Dedifferentiated amniotic fluid mesenchymal stem cell (primary cell): ENCODE data around the gene PFDN4.
A peak's percentile ranks its signal among the peaks of the same experiment; 100 is the strongest.
"Not testable (repeated sequence)": the region's sequence is repeated elsewhere in the genome, so short reads cannot be mapped to it uniquely, and the experiment has no call there.

Experiments used
- DNase-seq: peaks from one replicate; pipeline ENCODE4 v3.0.0-alpha.2; 2016; ENCODE audit errors: extremely low spot score

PFDN4 gene

GRCh38 chr20:54223751-54224150 lies 15.9 kb downstream of the PFDN4 start:
- DNase-seq = no peak

- not testable (repeated sequence) for DNase-seq
These were observed 16.8 kb downstream of the PFDN4 start for GRCh38 chr20:54224642-54225041.

GRCh38 chr20:54227241-54227640 lies 19.4 kb downstream of the PFDN4 start:
- no peak for DNase-seq

- DNase-seq = no peak
These were observed 19.9 kb downstream of the PFDN4 start for GRCh38 chr20:54227751-54228150.

GRCh38 chr20:54228841-54229240 lies 21.0 kb downstream of the PFDN4 start:
- DNase-seq = peak; percentile 75

- peak; percentile 62 for DNase-seq
These were observed 21.8 kb downstream of the PFDN4 start for GRCh38 chr20:54229566-54230160.

GRCh38 chr20:54231036-54231435 lies 23.1 kb downstream of the PFDN4 start:
- no peak for DNase-seq

GRCh38 chr20:54234991-54235390 lies 27.1 kb downstream of the PFDN4 start:
- DNase-seq = peak; percentile 77

- no peak for DNase-seq
These were observed 29.4 kb downstream of the PFDN4 start for GRCh38 chr20:54237116-54237943.

GRCh38 chr20:54244113-54244512 lies 36.2 kb downstream of the PFDN4 start:
- DNase-seq = no peak

- DNase-seq = not testable (repeated sequence)
These were observed 40.8 kb downstream of the PFDN4 start for GRCh38 chr20:54248705-54249104.

GRCh38 chr20:54250691-54251090 lies 42.8 kb downstream of the PFDN4 start:
- DNase-seq = no peak

GRCh38 chr20:54251096-54251495 lies 43.2 kb downstream of the PFDN4 start:
- DNase-seq = no peak

- DNase-seq = no peak
These were observed 46.7 kb downstream of the PFDN4 start for GRCh38 chr20:54254596-54254995.

- DNase-seq = no peak
These were observed 47.3 kb downstream of the PFDN4 start for GRCh38 chr20:54255157-54255556.

GRCh38 chr20:54256202-54256601 lies 48.3 kb downstream of the PFDN4 start:
- no peak for DNase-seq

- DNase-seq = no peak
These were observed 49.4 kb downstream of the PFDN4 start for GRCh38 chr20:54257071-54257816.

- DNase-seq = no peak
These were observed 52.2 kb downstream of the PFDN4 start for GRCh38 chr20:54260116-54260515.

- no peak for DNase-seq
These were observed 54.8 kb downstream of the PFDN4 start for GRCh38 chr20:54262671-54263070.

GRCh38 chr20:54263116-54263690 lies 55.3 kb downstream of the PFDN4 start:
- DNase-seq = no peak

- DNase-seq = not testable (repeated sequence)
These were observed 57.9 kb downstream of the PFDN4 start for GRCh38 chr20:54265791-54266190.

- DNase-seq = no peak
These were observed 59.0 kb downstream of the PFDN4 start for GRCh38 chr20:54266844-54267243.
